Measurements from ENCODE around the gene RPS15.

RPS15 gene

DNA sequence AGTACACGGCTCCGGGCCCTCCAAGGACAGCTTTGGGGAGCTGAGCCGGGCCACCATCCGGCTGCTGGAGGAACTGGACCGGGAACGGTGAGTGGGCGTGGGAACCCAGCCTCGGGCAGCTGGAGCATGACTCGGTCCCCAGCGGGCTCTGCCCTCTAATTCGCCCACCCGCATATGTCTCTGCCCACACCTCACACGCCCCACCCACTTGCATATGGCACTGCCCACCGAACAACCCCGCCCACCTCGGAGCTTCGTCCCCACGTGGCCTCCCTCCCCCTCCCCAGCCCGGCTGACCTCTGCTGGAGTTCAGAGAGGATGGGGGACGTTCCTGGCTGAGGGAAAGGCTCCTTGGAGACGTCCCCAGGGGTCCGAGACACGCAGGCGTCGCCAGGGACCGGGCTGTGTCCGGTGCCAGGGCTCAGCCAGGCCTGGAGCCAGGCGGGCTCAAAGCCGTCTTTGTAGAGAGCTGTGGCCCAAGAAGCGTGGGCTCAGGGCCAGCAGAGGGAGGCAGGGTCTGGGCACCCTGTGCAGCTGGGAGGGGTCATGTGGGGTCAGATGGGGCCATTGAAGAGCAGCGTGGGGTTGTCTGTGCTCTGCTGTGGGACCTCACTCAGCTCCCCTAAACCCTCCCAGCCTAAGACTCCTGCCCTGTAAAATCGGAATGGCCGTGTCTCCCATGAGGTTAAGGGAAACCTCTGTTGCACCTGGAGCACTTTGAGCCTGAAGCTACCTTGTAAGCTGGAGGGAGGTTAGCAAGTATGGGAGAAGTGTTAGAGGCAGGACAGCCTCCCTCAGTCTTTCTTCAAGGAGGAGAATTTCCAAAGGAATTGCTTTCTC lies 15.5 kb downstream of the RPS15 start:
- no peak for DNase-seq (ENCODE audit: low spot score)

DNA sequence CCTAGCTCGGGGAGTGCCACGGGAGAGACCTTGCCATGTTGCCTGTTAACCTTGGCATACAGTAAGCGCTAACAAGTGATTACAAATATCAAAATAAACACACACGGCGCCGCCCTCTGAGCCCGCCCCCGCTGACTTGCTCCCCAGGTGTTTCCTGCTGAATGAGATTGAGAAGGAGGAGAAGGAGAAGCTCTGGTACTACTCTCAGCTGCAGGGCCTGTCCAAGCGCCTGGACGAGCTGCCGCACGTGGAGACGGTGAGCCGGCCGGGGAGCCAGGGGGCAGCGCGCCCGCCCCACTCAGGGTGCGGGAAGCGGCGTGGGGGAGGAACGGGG lies 16.8 kb downstream of the RPS15 start:
- no peak for DNase-seq (ENCODE audit: low spot score)

DNA sequence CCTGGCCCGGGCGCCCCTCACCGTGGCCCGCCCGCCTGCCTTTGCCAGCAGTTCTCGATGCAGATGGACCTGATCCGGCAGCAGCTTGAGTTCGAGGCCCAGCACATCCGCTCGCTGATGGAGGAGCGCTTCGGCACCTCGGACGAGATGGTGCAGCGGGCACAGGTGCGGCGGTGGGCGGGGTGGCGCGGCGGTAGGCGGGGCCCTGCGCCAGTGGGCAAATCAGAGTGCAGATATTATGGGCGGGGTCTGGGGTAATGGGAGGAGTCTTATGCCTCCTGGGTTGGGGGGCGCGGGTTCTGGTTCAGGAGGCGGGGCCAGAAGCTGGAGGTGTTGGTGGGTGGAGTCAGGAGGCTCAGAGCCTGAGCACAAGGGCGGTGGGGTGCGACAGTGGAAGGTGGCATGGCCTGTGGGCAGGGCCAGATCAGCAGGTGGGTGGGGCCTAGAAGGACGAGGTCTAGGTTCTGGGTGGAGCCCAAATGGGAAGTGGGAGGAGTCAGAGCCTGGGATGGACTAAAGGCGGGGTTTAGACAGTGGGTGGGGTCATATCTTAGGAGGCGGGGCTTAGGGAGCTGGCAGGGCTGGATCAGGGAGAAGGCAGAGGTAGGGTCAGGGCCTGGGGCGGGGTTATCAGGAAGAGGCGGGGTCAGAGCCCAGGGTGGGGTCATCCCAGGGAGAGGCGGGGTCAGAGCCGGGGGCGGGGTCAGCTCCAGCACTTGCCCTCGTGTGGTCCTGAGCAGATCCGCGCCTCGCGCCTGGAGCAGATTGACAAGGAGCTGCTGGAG lies 17.3 kb downstream of the RPS15 start:
- peak; percentile 28 for DNase-seq (ENCODE audit: low spot score)

DNA sequence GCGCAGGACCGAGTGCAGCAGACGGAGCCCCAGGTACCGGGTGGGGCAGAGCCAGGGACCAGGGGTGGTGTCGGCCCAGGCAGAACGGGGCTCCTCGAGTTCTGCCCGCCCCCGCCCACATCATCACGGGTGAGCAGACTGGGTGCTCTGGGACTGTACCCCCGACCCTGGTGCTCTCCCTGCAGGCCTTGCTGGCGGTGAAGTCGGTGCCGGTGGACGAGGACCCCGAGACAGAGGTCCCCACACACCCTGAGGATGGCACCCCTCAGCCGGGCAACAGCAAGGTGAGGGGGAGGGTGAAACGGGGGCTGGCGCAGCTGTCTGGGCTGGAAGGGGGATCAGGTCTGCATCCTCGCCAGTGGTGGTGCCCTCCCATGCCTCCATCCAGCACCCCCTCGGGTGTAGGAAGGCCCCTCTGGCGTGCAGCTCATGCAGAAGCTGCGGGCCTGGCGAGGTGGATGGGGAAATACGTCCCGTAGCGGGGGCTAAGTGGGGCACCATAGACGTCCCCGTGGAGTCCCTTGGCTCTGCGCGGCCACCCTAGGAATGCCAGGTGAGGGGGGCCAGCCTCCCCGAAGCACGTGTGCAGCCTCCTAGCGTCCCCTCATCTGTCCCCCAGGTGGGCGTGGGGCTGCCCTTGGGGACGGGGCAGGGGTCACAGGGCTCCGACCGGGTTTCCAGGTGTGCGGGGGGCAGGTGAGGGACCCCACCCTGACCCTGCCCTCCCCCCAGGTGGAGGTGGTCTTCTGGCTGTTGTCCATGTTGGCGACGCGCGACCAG lies 18.1 kb downstream of the RPS15 start:
- no peak for DNase-seq (ENCODE audit: low spot score)

DNA sequence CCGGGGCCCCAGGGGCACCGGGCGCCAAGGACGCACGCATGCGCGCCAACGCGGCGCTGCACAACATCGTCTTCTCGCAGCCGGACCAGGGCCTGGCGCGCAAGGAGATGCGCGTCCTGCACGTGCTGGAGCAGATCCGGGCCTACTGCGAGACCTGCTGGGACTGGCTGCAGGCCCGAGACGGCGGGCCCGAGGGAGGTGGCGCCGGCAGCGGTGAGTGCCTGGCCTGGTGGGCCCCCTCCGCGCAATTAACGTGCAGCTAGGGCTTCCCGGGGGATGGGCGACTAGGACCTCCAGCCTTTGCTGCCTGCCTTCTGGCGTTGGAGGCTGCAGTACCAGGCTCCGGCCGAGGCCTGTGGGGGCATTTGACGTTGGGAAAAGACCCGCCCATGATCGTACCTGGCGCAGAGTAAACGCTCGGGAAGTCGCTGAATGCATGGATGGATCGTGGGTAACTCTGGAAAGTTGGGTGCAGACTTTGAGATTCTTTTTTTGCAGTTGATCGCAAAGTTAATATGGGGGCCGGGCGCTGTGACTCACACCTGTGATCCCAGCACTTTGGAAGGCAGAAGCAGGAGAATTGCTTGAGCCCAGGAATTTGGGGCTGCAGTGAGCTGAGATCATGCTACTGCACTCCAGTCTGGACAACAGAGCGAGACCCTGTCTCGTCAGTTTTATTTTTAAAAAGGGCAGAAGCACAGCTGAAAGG lies 19.0 kb downstream of the RPS15 start:
- no peak for DNase-seq (ENCODE audit: low spot score)

DNA sequence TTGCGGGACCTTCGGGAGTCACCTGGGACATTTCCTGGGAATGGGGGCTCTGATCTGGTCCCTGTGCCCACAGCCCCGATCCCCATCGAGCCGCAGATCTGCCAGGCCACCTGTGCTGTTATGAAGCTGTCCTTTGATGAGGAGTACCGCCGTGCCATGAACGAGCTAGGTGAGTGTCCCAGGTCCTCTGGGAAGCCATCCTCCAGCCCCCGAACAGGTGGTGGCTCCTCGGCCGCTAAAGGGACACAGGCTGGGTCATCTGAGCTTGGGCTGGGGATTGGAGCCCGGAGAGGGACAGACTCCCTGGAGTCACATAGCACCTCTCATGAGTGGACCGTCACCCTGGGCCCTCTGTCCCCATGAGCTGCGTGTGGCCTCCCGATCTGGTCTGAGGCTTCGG lies 19.7 kb downstream of the RPS15 start:
- DNase-seq (ENCODE audit: low spot score) = no peak

DNA sequence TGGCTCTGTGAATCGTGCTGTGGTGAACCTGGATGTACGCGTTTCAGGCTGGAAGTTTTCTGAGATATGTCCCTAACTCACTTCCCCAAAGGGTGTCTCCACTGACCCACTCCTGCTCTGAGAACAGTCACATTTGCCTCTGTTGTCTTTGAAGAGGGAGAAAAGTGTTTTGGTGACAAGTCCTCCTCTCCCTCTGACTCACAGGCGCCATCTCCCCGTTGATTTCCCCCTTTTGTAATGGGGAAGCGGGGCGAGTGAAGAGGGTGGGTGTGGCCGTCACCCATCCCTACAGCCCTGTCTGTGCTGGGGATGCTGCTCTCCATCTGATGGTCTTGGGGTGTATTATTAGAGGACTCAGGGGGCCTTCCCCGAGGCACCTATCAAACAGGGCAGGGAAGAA lies 21.3 kb downstream of the RPS15 start:
- DNase-seq (ENCODE audit: low spot score) = no peak

DNA sequence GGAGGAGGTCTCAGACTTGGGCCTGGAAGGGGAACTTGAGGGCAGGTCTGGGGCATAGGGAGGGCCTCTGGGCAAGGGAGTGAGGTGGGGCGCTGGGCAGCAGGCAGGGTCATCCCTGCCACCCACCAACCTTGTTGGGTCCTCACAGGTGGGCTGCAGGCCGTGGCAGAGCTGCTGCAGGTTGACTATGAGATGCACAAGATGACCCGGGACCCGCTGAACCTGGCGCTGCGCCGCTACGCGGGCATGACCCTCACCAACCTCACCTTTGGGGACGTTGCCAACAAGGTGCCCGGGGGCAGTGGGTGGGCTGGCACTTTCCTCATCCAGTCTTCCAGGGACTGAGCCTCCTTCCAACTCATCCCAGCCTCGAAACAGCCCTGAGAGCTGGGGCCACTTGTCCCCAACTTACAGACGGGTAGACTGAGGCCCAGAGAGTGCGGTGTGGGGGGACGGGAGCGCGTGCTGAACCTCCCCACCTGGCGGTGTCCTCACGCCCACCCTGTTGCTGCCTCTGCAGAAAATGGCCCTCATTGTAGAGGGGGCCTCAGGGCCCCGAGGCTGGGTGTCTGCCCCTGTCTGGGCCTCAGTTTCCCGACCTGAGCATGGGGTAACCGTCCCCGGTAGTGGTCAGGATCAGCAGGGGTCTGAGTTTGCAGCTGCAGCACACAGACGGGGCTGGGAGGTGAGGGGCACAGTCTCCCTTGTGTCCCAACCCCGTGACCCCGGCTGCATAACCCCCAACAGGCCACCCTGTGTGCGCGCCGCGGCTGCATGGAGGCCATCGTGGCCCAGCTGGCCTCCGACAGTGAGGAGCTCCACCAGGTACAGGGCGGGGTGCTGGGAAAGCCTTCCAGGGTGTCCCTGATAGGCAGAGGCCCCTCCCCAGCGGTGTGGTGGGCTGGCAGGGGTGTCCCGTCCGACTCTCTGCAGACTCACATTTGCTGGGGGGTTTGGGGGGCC lies 22.1 kb downstream of the RPS15 start:
- no peak for DNase-seq (ENCODE audit: low spot score)

DNA sequence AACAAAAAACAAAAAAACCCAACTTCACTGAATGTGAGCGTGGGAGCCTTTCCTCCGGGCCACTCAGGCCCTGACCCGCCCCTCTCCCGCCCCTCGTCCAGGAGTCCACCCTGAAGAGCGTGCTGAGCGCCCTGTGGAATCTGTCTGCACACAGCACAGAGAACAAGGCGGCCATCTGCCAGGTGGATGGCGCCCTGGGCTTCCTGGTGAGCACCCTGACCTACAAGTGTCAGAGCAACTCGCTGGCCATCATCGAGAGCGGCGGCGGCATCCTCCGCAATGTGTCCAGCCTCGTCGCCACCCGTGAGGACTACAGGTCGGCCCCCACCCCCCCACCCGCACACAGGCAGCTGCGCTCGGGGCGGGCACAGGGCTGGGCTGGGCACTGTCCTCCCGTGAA lies 23.7 kb downstream of the RPS15 start:
- DNase-seq (ENCODE audit: low spot score) = no peak

DNA sequence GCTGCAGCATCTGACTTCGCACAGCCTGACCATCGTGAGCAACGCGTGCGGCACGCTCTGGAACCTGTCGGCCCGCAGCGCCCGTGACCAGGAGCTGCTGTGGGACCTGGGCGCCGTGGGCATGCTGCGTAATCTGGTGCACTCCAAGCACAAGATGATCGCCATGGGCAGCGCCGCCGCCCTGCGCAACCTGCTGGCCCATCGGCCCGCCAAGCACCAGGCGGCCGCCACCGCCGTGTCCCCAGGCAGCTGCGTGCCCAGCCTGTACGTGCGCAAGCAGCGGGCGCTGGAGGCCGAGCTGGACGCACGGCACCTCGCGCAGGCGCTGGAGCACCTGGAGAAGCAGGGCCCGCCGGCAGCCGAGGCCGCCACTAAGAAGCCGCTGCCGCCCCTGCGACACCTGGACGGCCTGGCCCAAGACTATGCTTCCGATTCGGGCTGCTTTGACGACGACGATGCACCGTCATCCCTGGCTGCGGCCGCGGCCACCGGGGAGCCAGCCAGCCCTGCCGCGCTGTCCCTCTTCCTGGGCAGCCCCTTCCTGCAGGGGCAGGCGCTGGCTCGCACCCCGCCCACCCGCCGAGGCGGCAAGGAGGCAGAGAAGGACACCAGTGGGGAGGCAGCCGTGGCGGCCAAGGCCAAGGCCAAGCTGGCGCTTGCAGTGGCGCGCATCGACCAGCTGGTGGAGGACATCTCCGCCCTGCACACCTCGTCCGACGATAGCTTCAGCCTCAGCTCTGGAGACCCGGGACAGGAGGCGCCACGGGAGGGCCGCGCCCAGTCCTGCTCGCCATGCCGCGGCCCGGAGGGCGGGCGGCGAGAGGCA lies 27.2 kb downstream of the RPS15 start:
- DNase-seq (ENCODE audit: low spot score) = no peak

DNA sequence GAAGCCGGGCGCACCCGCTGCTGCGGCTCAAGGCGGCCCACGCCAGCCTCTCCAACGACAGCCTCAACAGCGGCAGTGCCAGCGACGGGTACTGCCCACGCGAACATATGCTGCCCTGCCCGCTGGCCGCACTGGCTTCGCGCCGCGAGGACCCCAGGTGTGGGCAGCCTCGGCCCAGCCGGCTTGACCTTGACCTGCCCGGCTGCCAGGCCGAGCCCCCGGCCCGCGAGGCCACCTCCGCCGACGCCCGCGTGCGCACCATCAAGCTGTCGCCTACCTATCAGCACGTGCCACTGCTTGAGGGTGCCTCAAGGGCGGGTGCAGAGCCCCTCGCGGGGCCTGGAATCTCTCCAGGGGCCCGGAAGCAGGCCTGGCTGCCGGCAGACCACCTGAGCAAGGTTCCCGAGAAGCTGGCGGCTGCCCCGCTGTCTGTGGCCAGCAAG lies 27.8 kb downstream of the RPS15 start:
- no peak for DNase-seq (ENCODE audit: low spot score)

DNA sequence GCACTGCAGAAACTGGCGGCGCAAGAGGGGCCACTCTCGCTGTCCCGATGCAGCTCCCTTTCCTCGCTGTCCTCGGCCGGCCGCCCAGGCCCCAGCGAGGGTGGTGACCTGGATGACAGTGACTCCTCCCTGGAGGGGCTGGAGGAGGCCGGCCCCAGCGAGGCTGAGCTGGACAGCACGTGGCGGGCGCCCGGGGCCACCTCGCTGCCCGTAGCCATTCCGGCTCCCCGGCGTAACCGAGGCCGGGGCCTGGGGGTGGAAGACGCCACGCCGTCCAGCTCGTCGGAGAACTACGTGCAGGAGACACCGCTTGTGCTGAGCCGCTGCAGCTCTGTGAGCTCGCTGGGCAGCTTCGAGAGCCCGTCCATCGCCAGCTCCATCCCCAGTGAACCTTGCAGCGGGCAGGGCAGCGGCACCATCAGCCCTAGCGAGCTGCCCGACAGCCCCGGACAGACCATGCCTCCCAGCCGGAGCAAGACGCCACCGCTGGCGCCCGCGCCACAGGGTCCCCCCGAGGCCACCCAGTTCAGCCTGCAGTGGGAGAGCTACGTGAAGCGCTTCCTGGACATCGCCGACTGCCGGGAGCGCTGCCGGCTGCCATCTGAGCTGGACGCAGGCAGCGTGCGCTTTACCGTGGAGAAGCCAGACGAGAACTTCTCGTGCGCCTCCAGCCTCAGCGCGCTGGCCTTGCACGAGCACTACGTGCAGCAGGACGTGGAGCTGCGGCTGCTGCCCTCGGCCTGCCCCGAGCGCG lies 28.4 kb downstream of the RPS15 start:
- no peak for DNase-seq (ENCODE audit: low spot score)

DNA sequence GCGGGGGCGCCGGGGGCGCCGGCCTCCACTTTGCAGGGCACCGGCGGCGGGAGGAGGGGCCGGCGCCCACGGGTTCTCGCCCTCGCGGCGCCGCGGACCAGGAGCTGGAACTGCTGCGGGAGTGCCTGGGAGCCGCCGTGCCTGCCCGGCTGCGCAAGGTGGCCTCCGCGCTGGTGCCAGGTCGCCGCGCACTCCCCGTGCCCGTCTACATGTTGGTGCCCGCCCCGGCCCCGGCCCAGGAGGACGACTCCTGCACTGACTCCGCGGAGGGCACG lies 29.0 kb downstream of the RPS15 start:
- no peak for DNase-seq (ENCODE audit: low spot score)

DNA sequence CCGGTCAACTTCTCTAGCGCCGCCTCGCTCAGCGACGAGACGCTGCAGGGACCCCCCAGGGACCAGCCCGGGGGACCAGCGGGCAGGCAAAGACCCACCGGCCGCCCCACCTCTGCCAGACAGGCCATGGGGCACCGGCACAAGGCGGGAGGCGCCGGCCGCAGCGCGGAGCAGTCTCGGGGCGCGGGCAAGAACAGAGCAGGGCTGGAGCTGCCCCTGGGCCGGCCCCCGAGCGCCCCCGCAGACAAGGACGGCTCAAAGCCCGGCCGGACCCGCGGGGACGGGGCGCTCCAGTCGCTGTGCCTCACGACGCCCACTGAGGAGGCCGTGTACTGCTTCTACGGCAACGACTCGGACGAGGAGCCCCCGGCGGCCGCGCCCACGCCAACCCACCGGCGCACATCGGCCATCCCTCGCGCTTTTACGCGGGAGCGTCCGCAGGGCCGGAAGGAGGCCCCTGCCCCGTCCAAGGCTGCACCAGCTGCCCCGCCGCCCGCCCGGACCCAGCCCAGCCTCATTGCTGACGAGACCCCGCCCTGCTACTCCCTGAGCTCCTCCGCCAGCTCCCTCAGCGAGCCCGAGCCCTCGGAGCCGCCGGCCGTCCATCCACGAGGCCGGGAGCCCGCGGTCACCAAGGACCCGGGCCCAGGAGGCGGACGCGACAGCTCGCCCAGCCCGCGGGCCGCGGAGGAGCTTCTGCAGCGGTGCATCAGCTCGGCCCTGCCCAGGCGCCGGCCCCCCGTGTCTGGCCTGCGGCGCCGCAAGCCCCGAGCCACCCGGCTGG lies 29.5 kb downstream of the RPS15 start:
- DNase-seq (ENCODE audit: low spot score) = no peak

DNA sequence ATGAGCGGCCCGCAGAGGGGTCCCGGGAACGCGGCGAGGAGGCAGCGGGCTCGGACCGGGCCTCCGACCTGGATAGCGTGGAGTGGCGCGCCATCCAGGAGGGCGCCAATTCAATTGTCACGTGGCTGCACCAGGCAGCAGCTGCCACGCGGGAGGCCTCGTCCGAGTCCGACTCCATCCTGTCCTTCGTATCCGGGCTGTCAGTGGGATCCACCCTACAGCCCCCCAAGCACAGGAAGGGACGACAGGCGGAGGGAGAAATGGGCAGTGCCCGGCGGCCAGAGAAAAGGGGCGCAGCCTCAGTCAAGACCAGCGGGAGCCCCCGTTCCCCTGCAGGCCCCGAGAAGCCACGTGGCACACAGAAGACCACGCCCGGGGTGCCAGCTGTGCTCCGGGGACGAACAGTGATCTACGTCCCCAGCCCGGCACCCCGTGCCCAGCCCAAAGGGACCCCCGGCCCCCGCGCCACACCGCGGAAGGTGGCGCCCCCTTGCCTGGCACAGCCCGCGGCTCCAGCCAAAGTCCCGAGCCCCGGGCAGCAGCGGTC lies 30.2 kb downstream of the RPS15 start:
- DNase-seq (ENCODE audit: low spot score) = no peak

DNA sequence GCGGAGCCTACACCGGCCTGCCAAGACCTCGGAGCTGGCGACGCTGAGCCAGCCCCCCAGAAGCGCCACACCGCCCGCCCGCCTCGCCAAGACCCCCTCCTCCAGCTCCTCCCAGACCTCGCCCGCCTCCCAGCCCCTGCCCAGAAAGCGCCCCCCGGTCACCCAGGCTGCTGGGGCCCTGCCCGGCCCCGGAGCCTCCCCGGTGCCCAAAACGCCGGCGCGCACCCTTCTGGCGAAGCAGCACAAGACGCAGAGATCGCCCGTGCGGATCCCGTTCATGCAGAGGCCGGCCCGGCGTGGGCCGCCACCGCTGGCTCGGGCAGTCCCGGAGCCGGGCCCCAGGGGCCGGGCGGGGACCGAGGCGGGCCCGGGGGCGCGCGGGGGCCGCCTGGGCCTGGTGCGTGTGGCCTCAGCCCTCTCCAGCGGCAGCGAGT lies 30.6 kb downstream of the RPS15 start:
- no peak for DNase-seq (ENCODE audit: low spot score)

DNA sequence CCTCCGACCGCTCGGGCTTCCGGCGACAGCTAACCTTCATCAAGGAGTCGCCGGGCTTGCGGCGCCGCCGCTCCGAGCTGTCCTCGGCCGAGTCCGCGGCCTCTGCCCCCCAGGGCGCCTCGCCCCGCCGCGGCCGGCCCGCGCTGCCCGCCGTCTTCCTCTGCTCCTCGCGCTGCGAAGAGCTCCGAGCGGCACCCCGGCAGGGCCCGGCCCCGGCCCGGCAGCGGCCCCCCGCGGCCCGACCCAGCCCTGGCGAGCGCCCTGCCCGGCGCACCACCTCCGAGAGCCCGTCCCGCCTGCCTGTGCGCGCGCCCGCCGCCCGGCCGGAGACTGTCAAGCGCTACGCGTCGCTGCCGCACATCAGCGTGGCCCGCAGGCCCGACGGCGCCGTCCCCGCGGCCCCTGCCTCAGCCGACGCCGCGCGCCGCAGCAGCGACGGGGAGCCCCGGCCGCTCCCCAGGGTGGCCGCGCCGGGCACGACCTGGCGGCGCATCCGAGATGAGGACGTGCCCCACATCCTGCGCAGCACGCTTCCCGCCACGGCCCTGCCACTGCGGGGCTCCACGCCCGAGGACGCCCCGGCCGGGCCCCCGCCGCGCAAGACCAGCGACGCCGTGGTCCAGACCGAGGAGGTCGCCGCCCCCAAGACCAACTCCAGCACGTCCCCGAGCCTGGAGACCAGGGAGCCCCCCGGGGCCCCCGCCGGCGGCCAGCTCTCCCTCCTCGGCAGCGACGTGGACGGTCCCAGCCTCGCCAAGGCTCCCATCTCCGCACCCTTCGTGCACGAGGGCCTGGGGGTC lies 31.3 kb downstream of the RPS15 start:
- no peak for DNase-seq (ENCODE audit: low spot score)

DNA sequence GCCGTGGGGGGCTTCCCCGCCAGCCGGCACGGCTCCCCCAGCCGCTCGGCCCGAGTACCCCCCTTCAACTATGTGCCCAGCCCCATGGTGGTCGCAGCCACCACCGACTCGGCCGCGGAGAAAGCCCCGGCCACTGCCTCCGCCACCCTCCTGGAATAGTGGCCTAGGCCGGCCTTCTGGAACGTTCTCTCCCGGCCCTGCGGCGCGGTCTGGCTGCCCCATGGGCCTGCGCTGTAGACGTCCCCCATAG lies 31.8 kb downstream of the RPS15 start:
- DNase-seq (ENCODE audit: low spot score) = no peak

All from CD4-positive, alpha-beta T cell treated with Interleukin-2 at 100 ng/mL for 4 hours (primary cell).